HepG2 (cell line): ENCODE data around the gene RAB40C. TPM values are rescaled to one million over a fixed set of nuclear protein-coding genes. Genes with fewer than 3 reads are reported as not detected.
A peak's percentile ranks its signal among the peaks of the same experiment; 100 is the strongest.

ENCODE experiments used
- ATAC-seq: fragments of 200-7000 bp; cut with Tn5 transposase; 3 replicates; pipeline ENCODE4 v1.9.1; 2020; ENCODE audit warnings: mild to moderate bottlenecking, moderate library complexity
- BruUV-seq: library from RNA; stranded (reverse); fragments of 400-500 nt; replicated peaks from 2 replicates; lab custom pipeline; 2021; lab: Mats Ljungman, UMichigan
- CTCF ChIA-PET: fragments of 300-600 bp; formaldehyde crosslinking; extraction: SDS; loops from one replicate; lab custom pipeline; 2021; ENCODE audit warnings: low total read pairs, inconsistent platforms, low intra/inter-chr PET ratio; lab: Yijun Ruan, JAX
- POLR2A ChIA-PET: fragments of 350-600 bp; sonication (Branson Sonifier 250); formaldehyde crosslinking; loops from one replicate; lab custom pipeline; 2020; ENCODE audit warnings: antibody characterized with exemption, inconsistent platforms; lab: Yijun Ruan, JAX
- DNase-seq: peaks from one replicate; pipeline ENCODE4 v3.0.0-alpha.2; 2015; ENCODE audit warnings: low spot score
- FAIRE-seq: peaks from 3 replicates; lab custom pipeline; 2011; peaks lifted over from hg19 to GRCh38; lab: Jason Lieb, UNC
- H2AFZ ChIP-seq: one replicate; pipeline ENCODE4 v1.6.1; 2011; ENCODE audit warnings: low read length, inconsistent platforms
- H3K27ac ChIP-seq: fragments of 300-600 bp; 3 replicates; pipeline ENCODE4 v1.8.0; 2011; ENCODE audit warnings: mixed run types, mild to moderate bottlenecking, mixed read lengths, low read length, inconsistent platforms; ENCODE audit not compliant: insufficient read depth; ENCODE audit errors: extremely low read length
- H3K27me3 ChIP-seq, 2 experiments: fragments of 200-600 bp in 1 of 2; 2 replicates in 1 of 2; 3 replicates in 1 of 2; pipeline versions ENCODE4 v1.6.0 to v1.8.0; 2011; ENCODE audit warnings: low read length in 2 of 2, mild to moderate bottlenecking in 2 of 2, moderate library complexity in 2 of 2, inconsistent platforms in 1 of 2; ENCODE audit not compliant: insufficient read depth in 2 of 2, control insufficient read depth in 1 of 2
- H3K36me3 ChIP-seq, 2 experiments: fragments of 200-600 bp in 1 of 2; replicated peaks in 1 of 2; 2 replicates in 1 of 2; 3 replicates in 1 of 2; pipeline versions ENCODE4 v1.5.1 to v1.8.0; 2011; ENCODE audit warnings: low read length in 2 of 2, inconsistent platforms in 1 of 2; ENCODE audit not compliant: insufficient read depth in 2 of 2, control insufficient read depth in 1 of 2
- H3K4me1 ChIP-seq: 2 replicates; pipeline ENCODE4 v1.5.1; 2012; ENCODE audit warnings: low read length, inconsistent platforms; ENCODE audit not compliant: insufficient read depth
- H3K4me2 ChIP-seq: 2 replicates; pipeline ENCODE4 v1.6.0; 2011; ENCODE audit warnings: low read depth, low read length, inconsistent platforms
- H3K4me3 ChIP-seq, 3 experiments: fragments of 200-600 bp in 1 of 3; sonication (generic), shearing (Covaris generic) in 1 of 3; replicated peaks in 1 of 3; 2 replicates each; pipeline ENCODE4 v1.5.1; 2011 to 2016; ENCODE audit warnings: low read length in 3 of 3, inconsistent platforms in 2 of 3, low read depth in 2 of 3, mild to moderate bottlenecking in 2 of 3, control low read depth in 1 of 3, mixed read lengths in 1 of 3; ENCODE audit not compliant: insufficient read depth in 1 of 3
- H3K79me2 ChIP-seq: one replicate; pipeline ENCODE4 v1.6.1; 2011; ENCODE audit warnings: low read length, inconsistent platforms; ENCODE audit not compliant: insufficient read depth
- H3K9ac ChIP-seq: 2 replicates; pipeline ENCODE4 v1.6.0; 2011; ENCODE audit warnings: mild to moderate bottlenecking, low read depth, low read length, inconsistent platforms; ENCODE audit not compliant: insufficient read depth
- H3K9me3 ChIP-seq: 2 replicates; pipeline ENCODE4 v1.5.1; 2012; ENCODE audit warnings: mild to moderate bottlenecking, low read length
- H4K20me1 ChIP-seq: 2 replicates; pipeline ENCODE4 v1.6.0; 2011; ENCODE audit warnings: inconsistent platforms, mild to moderate bottlenecking, low read length, moderate library complexity; ENCODE audit not compliant: insufficient read depth
- ATF1 ChIP-seq: IDR thresholded peaks from 2 replicates; pipeline ENCODE4 v1.6.1; 2016; ENCODE audit warnings: mild to moderate bottlenecking, control low read depth
- ERF ChIP-seq: IDR thresholded peaks from 2 replicates; pipeline ENCODE4 v1.6.1; 2018; ENCODE audit warnings: missing biosample characterization, missing genetic modification reagents
- GPBP1L1 ChIP-seq: sonication (generic); formaldehyde crosslinking; IDR thresholded peaks from 2 replicates; pipeline ENCODE4 v1.5.0; 2020; ENCODE audit warnings: mild to moderate bottlenecking, missing genetic modification reagents
- GRHL1 ChIP-seq: sonication (generic); formaldehyde crosslinking; conservative IDR thresholded peaks from 2 replicates; pipeline ENCODE4 v1.8.0; 2022; ENCODE audit warnings: missing genetic modification reagents
- HDAC2 ChIP-seq: sonication (generic); formaldehyde crosslinking; IDR thresholded peaks from 2 replicates; pipeline ENCODE4 v1.4.0; 2020; ENCODE audit warnings: missing genetic modification reagents
- KDM1A ChIP-seq: IDR thresholded peaks from 2 replicates; pipeline ENCODE4 v1.6.1; 2016; ENCODE audit warnings: missing compliant biosample characterization
- KDM4B ChIP-seq: sonication (generic); formaldehyde crosslinking; IDR thresholded peaks from 2 replicates; pipeline ENCODE4 v1.4.0; 2020; ENCODE audit warnings: missing genetic modification reagents
- NFRKB ChIP-seq: fragments of 450-650 bp; IDR thresholded peaks from 2 replicates; pipeline ENCODE4 v1.6.1; 2017
- RCOR2 ChIP-seq: IDR thresholded peaks from 2 replicates; pipeline ENCODE4 v1.6.1; 2016; ENCODE audit warnings: missing biosample characterization, missing genetic modification reagents
- RFX5 ChIP-seq: IDR thresholded peaks from 2 replicates; pipeline ENCODE4 v1.6.1; 2011; ENCODE audit warnings: low read depth, low read length, improper control_type of control experiment
- SMARCC2 ChIP-seq: fragments of 450-650 bp; IDR thresholded peaks from 2 replicates; pipeline ENCODE4 v1.6.1; 2017; ENCODE audit warnings: antibody characterized with exemption, mild to moderate bottlenecking
- SSRP1 ChIP-seq: IDR thresholded peaks from 2 replicates; pipeline ENCODE4 v1.6.1; 2016; ENCODE audit warnings: control low read depth
- THAP9 ChIP-seq: sonication (generic); formaldehyde crosslinking; IDR thresholded peaks from 2 replicates; pipeline ENCODE4; 2020; ENCODE audit warnings: missing genetic modification reagents, mild to moderate bottlenecking, borderline replicate concordance
- ZFX ChIP-seq: sonication (generic); formaldehyde crosslinking; IDR thresholded peaks from 2 replicates; pipeline ENCODE4 v1.4.0; 2020; ENCODE audit warnings: mild to moderate bottlenecking, low read depth, missing genetic modification reagents, moderate library complexity
- ZNF138 ChIP-seq: sonication (generic); formaldehyde crosslinking; IDR thresholded peaks from 2 replicates; pipeline ENCODE4 v1.5.0; 2020; ENCODE audit warnings: mild to moderate bottlenecking, low read depth, missing genetic modification reagents
- ZNF296 ChIP-seq: sonication (generic); formaldehyde crosslinking; conservative IDR thresholded peaks from 2 replicates; pipeline ENCODE4 v1.5.0; 2020; ENCODE audit warnings: mild to moderate bottlenecking, missing genetic modification reagents
- ZNF354B ChIP-seq: sonication (generic); formaldehyde crosslinking; IDR thresholded peaks from 2 replicates; pipeline ENCODE4 v1.8.0; 2022; ENCODE audit warnings: mild to moderate bottlenecking, missing genetic modification reagents
- ZNF557 ChIP-seq: sonication (generic); formaldehyde crosslinking; IDR thresholded peaks from 2 replicates; pipeline ENCODE4 v1.4.0; 2020; ENCODE audit warnings: missing genetic modification reagents
- ZNF607 ChIP-seq: sonication (generic); formaldehyde crosslinking; IDR thresholded peaks from 2 replicates; pipeline ENCODE4 v1.5.1; 2020; ENCODE audit warnings: missing genetic modification reagents, mild to moderate bottlenecking, borderline replicate concordance
- ZNF652 ChIP-seq: IDR thresholded peaks from 2 replicates; pipeline ENCODE4 v1.6.1; 2016; ENCODE audit warnings: low read depth, borderline replicate concordance
- ZNF740 ChIP-seq: sonication (generic); formaldehyde crosslinking; IDR thresholded peaks from 2 replicates; pipeline ENCODE4 v1.4.0; 2020; ENCODE audit warnings: missing genetic modification reagents
- ZSCAN22 ChIP-seq: sonication (generic); formaldehyde crosslinking; IDR thresholded peaks from 2 replicates; pipeline ENCODE4 v1.4.0; 2020; ENCODE audit warnings: mild to moderate bottlenecking, missing genetic modification reagents
- WGBS: methylation state at CpG from one replicate; pipeline ENCODE4 v1.1.6; 2017; ENCODE audit warnings: low lambda C conversion rate; 5-methylcytosine and 5-hydroxymethylcytosine counted together
- in situ Hi-C: cut with HindIII; loops from 2 replicates; pipeline ENCODE4 v1.10.0; 2017; ENCODE audit warnings: low pct_unique_long_range_greater_than_20kb; ENCODE audit not compliant: extremely low pct_ligation_motif_present
- intact Hi-C: fragments of 100-400 bp; cut with micrococcal nuclease; formaldehyde crosslinking; loops from one replicate; pipeline ENCODE4 v1.10.0; 2022; ENCODE audit not compliant: unreplicated experiment
- polyA plus RNA-seq, 8 experiments: library from polyadenylated mRNA; depleted of rRNA in 3 of 8; stranded (reverse) in 7 of 8; unstranded in 1 of 8; fragments of >200 nt; fragmentation: Illumina TruSeq in 4 of 8; extraction: Trizol in 4 of 8; gene quantifications; 2 replicates each; pipeline versions ENCODE4 v1.2.1 to v1.2.3, GENCODE V29; 2011 to 2016; ENCODE audit warnings: low read depth in 4 of 8, missing spikeins in 1 of 8, mixed read lengths in 1 of 8; ENCODE audit not compliant: insufficient read depth in 1 of 8
- total RNA-seq, 5 experiments: library from RNA; depleted of rRNA; stranded (reverse); fragments of >200 nt; fragmentation: Illumina TruSeq; extraction: Trizol; gene quantifications; 2 replicates each; pipeline ENCODE4 v1.2.3, GENCODE V29; 2016; ENCODE audit warnings: low read depth in 1 of 5

RAB40C gene
- total and polyA plus RNA-seq, 2 of the 13 experiments (the other 11 are each of a cell fraction or from before 2014, with no cell fraction given), result 7.7 to 11.5 TPM

GRCh38 chr16:576823-577201 lies 13.1 kb upstream of the RAB40C start:
- Histone ChIP-seq H3K27me3 (no peaks in the 10 kb centered on the region), H3K4me3 (no peak overlapping the region), H3K4me2 (no peak overlapping the region), H2AFZ (no peak overlapping the region), H3K27ac (no peak overlapping the region), H3K36me3 (peaks cover 1 to 4% of the 10 kb centered on the region in 2 experiments; a peak in 1 of 5 replicates), H3K9ac (no peak overlapping the region), H3K4me1 (peaks cover 12% of the 10 kb centered on the region), H3K79me2 (no peaks in the 10 kb centered on the region), H4K20me1 (no peaks in the 10 kb centered on the region), H3K9me3 (no peaks in the 10 kb centered on the region)
- no TSS peak for BruUV-seq
- intact Hi-C loops (no loop called here), in situ Hi-C loops (no loop called here)
- ATAC-seq, result peak; percentile 67
- DNase-seq, result no peak
- POLR2A ChIA-PET, result interaction anchor here (0.8 to 1.4 kb wide), 4 partner anchors 9 to 60 kb away, joined by 3 to 5 read pairs (median 4); partner anchors contain the start of gene METTL26
- FAIRE-seq, result no peak
- CTCF ChIA-PET, result no interaction called here
- WGBS, result 59% methylated on average over 8 of the region's 8 CpGs
- no peak for TF ChIP-seq SMARCC2
- no peak for TF ChIP-seq KDM4B
- TF ChIP-seq ZFX (CRISPR knock-in tag), result peak; percentile 29
- TF ChIP-seq ZNF354B (CRISPR knock-in tag), result no peak
- TF ChIP-seq GRHL1 (CRISPR knock-in tag), result no peak
- TF ChIP-seq RFX5, result no peak
- TF ChIP-seq ZNF296 (CRISPR knock-in tag), result no peak
- TF ChIP-seq THAP9 (CRISPR knock-in tag), result no peak
- TF ChIP-seq ZNF740, result peak; percentile 94
- 0 out of 2 replicates have a peak, but pooled peaks have one; percentile 9 for TF ChIP-seq ERF (CRISPR knock-in tag)
- TF ChIP-seq ZNF557 (CRISPR knock-in tag), result no peak
- no peak for TF ChIP-seq ZNF607
- no peak for TF ChIP-seq GPBP1L1
- TF ChIP-seq RCOR2 (CRISPR knock-in tag), result no peak
- TF ChIP-seq HDAC2 (CRISPR knock-in tag), result no peak
- no peak for TF ChIP-seq KDM1A (CRISPR knock-in tag)
- TF ChIP-seq SSRP1 (CRISPR knock-in tag), result no peak
- no peak for TF ChIP-seq ATF1 (CRISPR knock-in tag)
- TF ChIP-seq ZNF138 (CRISPR knock-in tag), result no peak
- no peak for TF ChIP-seq ZSCAN22 (CRISPR knock-in tag)
- TF ChIP-seq NFRKB, result no peak
- no peak for TF ChIP-seq ZNF652 (CRISPR knock-in tag)
